Measurements from ENCODE around the gene ASS1. TPM values are rescaled to one million over a fixed set of nuclear protein-coding genes. Genes with fewer than 3 reads are reported as not detected.

Gene ASS1
- total RNA-seq, 4 donors from 2014 or later = 123 to 235 (median 166) TPM

- intact Hi-C loops (cut with DNase I) = no loop called here
- peaks cover 3 to 9% of the 10 kb centered on the region in 2 donors for H3K36me3 ChIP-seq
- no peak overlapping the region for H3K4me3 ChIP-seq (replicated peaks in 1 of 3)
- no peaks in the 10 kb centered on the region for H3K27me3 ChIP-seq
- no peak for DNase-seq
- H3K27ac ChIP-seq = no peak overlapping the region
- TF ChIP-seq POLR2A (IDR thresholded peaks at IDR 0.05) (no peak), CTCF (IDR thresholded peaks at IDR 0.05) (no peak)
- no peaks in the 10 kb centered on the region for H3K9me3 ChIP-seq
- H3K4me1 ChIP-seq = no peaks in the 10 kb centered on the region
- 83 to 95% methylated on average over 2 to 7 of the region's 7 CpGs for WGBS, 2 donors
These were observed 55.1 kb downstream of the ASS1 start for GRCh38 chr9:130499804-130500263.

GRCh38 chr9:130500340-130501180 lies 55.8 kb downstream of the ASS1 start:
- intact Hi-C loops (cut with DNase I) = no loop called here
- Histone ChIP-seq H3K27ac (no peak overlapping the region), H3K4me1 (no peaks in the 10 kb centered on the region), H3K4me3 (replicated peaks in 1 of 3) (no peak overlapping the region), H3K36me3 (peaks cover 0 to 6% of the 10 kb centered on the region in 2 donors), H3K9me3 (no peaks in the 10 kb centered on the region), H3K27me3 (no peaks in the 10 kb centered on the region)
- TF ChIP-seq CTCF (IDR thresholded peaks at IDR 0.05) (no peak), POLR2A (IDR thresholded peaks at IDR 0.05) (no peak)
- no peak for DNase-seq
- 79 to 81% methylated on average over 12 of the region's 12 CpGs for WGBS, 2 donors

GRCh38 chr9:130501639-130502038 lies 56.9 kb downstream of the ASS1 start:
- Histone ChIP-seq H3K9me3 (no peaks in the 10 kb centered on the region), H3K4me3 (replicated peaks in 1 of 3) (no peak overlapping the region), H3K27me3 (no peaks in the 10 kb centered on the region), H3K27ac (no peak overlapping the region), H3K36me3 (peaks cover 0 to 6% of the 10 kb centered on the region in 2 donors), H3K4me1 (no peaks in the 10 kb centered on the region)
- 91% methylated on average over 9 of the region's 9 CpGs for WGBS, 2 donors
- TF ChIP-seq CTCF (IDR thresholded peaks at IDR 0.05) (no peak), POLR2A (IDR thresholded peaks at IDR 0.05) (no peak)
- DNase-seq = no peak
- intact Hi-C loops (cut with DNase I) = no loop called here

GRCh38 chr9:130508218-130508617 lies 63.5 kb downstream of the ASS1 start:
- TF ChIP-seq POLR2A (IDR thresholded peaks at IDR 0.05) (no peak), CTCF (IDR thresholded peaks at IDR 0.05) (no peak)
- H3K9me3 ChIP-seq = no peaks in the 10 kb centered on the region
- no peaks in the 10 kb centered on the region for H3K27me3 ChIP-seq
- no peak for DNase-seq
- H3K4me1 ChIP-seq = peaks cover 0 to 6% of the 10 kb centered on the region in 2 donors
- no peak overlapping the region for H3K27ac ChIP-seq
- intact Hi-C loops (cut with DNase I) = no loop called here
- H3K4me3 ChIP-seq (replicated peaks in 1 of 3) = no peak overlapping the region
- 50% methylated on average over 2 of the region's 2 CpGs for WGBS, 2 donors
- H3K36me3 ChIP-seq = no peaks in the 10 kb centered on the region

- no peak overlapping the region for H3K27ac ChIP-seq
- no peaks in the 10 kb centered on the region for H3K9me3 ChIP-seq
- DNase-seq = no peak
- intact Hi-C loops (cut with DNase I) = no loop called here
- TF ChIP-seq POLR2A (IDR thresholded peaks at IDR 0.05) (no peak), CTCF (IDR thresholded peaks at IDR 0.05) (no peak)
- 91 to 92% methylated on average over 4 of the region's 4 CpGs for WGBS, 2 donors
- no peaks in the 10 kb centered on the region for H3K36me3 ChIP-seq
- peaks cover 0 to 6% of the 10 kb centered on the region in 2 donors for H3K4me1 ChIP-seq
- H3K4me3 ChIP-seq (replicated peaks in 1 of 3) = no peak overlapping the region
- no peaks in the 10 kb centered on the region for H3K27me3 ChIP-seq
These were observed 67.4 kb downstream of the ASS1 start for GRCh38 chr9:130512199-130512598.

Measured in thyroid gland (tissue), 4 donors.